Lower leg skin (tissue), 3 donors: Measurements from ENCODE around the gene SLC39A11.

Source experiments
- POLR2A ChIP-seq, 2 donors: fragments of 450-650 bp; IDR thresholded peaks; one replicate each; pipeline ENCODE4 v1.6.1; 2016 to 2017; ENCODE audit warnings: antibody characterized with exemption in 2 of 2, mild to moderate bottlenecking in 1 of 2, moderate library complexity in 1 of 2
- TF ChIP-seq, protein P1 (sequence below), 3 donors: fragments of 450-650 bp; IDR thresholded peaks; one replicate each; pipeline ENCODE4 v1.5.1; 2016; ENCODE audit warnings: antibody characterized with exemption in 3 of 3, mild to moderate bottlenecking in 3 of 3, moderate library complexity in 2 of 3

DNA sequence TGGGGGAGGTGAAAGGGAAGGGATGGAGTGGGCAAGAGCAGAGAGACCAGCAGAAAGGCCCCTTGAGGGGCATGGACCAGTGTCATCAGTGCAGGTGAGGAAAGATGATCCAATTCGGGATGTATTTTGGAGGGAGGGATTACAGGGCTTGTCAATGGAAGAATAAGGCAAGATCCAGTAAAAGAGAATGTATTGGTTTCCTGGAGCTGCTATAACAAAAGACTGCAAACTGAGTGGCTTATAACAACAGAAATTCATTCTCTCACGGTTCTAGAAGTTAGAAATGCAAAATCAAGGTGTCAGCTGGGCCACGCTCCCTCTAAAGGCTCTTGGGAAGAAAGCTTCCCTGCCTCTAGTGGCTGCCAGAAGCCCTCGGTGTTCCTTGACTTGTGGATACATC, 41.7 kb downstream of the SLC39A11 start:
- TF ChIP-seq, protein P1, sequence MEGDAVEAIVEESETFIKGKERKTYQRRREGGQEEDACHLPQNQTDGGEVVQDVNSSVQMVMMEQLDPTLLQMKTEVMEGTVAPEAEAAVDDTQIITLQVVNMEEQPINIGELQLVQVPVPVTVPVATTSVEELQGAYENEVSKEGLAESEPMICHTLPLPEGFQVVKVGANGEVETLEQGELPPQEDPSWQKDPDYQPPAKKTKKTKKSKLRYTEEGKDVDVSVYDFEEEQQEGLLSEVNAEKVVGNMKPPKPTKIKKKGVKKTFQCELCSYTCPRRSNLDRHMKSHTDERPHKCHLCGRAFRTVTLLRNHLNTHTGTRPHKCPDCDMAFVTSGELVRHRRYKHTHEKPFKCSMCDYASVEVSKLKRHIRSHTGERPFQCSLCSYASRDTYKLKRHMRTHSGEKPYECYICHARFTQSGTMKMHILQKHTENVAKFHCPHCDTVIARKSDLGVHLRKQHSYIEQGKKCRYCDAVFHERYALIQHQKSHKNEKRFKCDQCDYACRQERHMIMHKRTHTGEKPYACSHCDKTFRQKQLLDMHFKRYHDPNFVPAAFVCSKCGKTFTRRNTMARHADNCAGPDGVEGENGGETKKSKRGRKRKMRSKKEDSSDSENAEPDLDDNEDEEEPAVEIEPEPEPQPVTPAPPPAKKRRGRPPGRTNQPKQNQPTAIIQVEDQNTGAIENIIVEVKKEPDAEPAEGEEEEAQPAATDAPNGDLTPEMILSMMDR (IDR thresholded peaks at IDR 0.05): no peak
- no peak for TF ChIP-seq POLR2A (IDR thresholded peaks at IDR 0.05)
